Karpas-422 (cell line): ENCODE measurements around the gene FAT1. TPM values are rescaled to one million over a fixed set of nuclear protein-coding genes. Genes with fewer than 3 reads are reported as not detected.

Experiments
- DNase-seq: peaks from one replicate; pipeline ENCODE4 v3.0.0-alpha.2; 2015
- H2AFZ ChIP-seq: fragments of 200-600 bp; sonication (generic); 2 replicates; pipeline ENCODE4 v1.6.1; 2014; ENCODE audit warnings: antibody characterized with exemption, low read length, mixed read lengths
- H3K27ac ChIP-seq: fragments of 200-600 bp; sonication (generic); 2 replicates; pipeline ENCODE4 v1.5.1; 2014; ENCODE audit warnings: mild to moderate bottlenecking, low read length, moderate library complexity
- H3K27me3 ChIP-seq: fragments of 200-600 bp; sonication (generic); 2 replicates; pipeline ENCODE4 v1.6.1; 2014; ENCODE audit warnings: low read length, mixed read lengths
- H3K36me3 ChIP-seq: fragments of 200-600 bp; sonication (generic); 2 replicates; pipeline ENCODE4 v1.6.1; 2014; ENCODE audit warnings: low read length, mixed read lengths; ENCODE audit not compliant: insufficient read depth
- H3K4me1 ChIP-seq: fragments of 200-600 bp; sonication (generic); 2 replicates; pipeline ENCODE4 v1.6.1; 2014; ENCODE audit warnings: mild to moderate bottlenecking, low read length, mixed read lengths
- H3K4me2 ChIP-seq: fragments of 200-600 bp; sonication (generic); 2 replicates; pipeline ENCODE4 v1.6.1; 2014; ENCODE audit warnings: low read length, low read depth, mild to moderate bottlenecking; ENCODE audit not compliant: poor library complexity, severe bottlenecking
- H3K4me3 ChIP-seq: fragments of 200-600 bp; sonication (generic); 2 replicates; pipeline ENCODE4 v1.5.1; 2014; ENCODE audit warnings: mild to moderate bottlenecking, antibody characterized with exemption, low read length, mixed read lengths
- H3K79me2 ChIP-seq: fragments of 200-600 bp; sonication (generic); 2 replicates; pipeline ENCODE4 v1.6.1; 2014; ENCODE audit warnings: mild to moderate bottlenecking, low read length, mixed read lengths
- H3K9ac ChIP-seq: fragments of 200-600 bp; sonication (generic); 2 replicates; pipeline ENCODE4 v1.6.0; 2014; ENCODE audit warnings: low read length
- H3K9me2 ChIP-seq: fragments of 200-600 bp; sonication (generic), shearing (Covaris generic); replicated peaks from 2 replicates; pipeline ENCODE4 v1.6.0; 2014; ENCODE audit warnings: mild to moderate bottlenecking, low read length, moderate library complexity; ENCODE audit not compliant: insufficient read depth
- H3K9me3 ChIP-seq: fragments of 300-700, 200-600 bp; sonication (generic); 2 replicates; pipeline ENCODE4 v1.6.1; 2014; ENCODE audit warnings: low read length, mixed read lengths
- H4K20me1 ChIP-seq: fragments of 200-600 bp; sonication (generic); 2 replicates; pipeline ENCODE4 v1.6.1; 2014; ENCODE audit warnings: mild to moderate bottlenecking, antibody characterized with exemption, low read length, low read depth; ENCODE audit not compliant: insufficient read depth
- total RNA-seq: library from RNA; depleted of rRNA; stranded (reverse); fragments of >200 nt; shearing (Covaris generic); gene quantifications from 2 replicates; pipeline ENCODE4 v1.2.3, GENCODE V29; 2014; ENCODE audit warnings: low replicate concordance

The FAT1 gene
- total RNA-seq, 1 experiment from 2014 or later = 0.15 TPM

GRCh38 chr4:186685767-186686183 is 37.9 kb downstream of the FAT1 start:
- Histone ChIP-seq H3K4me2 (no peak overlapping the region), H3K9ac (no peak overlapping the region), H3K9me3 (no peaks in the 10 kb centered on the region), H3K27ac (no peak overlapping the region), H2AFZ (no peak overlapping the region), H3K79me2 (no peaks in the 10 kb centered on the region), H3K27me3 (no peaks in the 10 kb centered on the region), H4K20me1 (no peaks in the 10 kb centered on the region), H3K4me3 (no peak overlapping the region), H3K4me1 (no peaks in the 10 kb centered on the region), H3K9me2 (no peaks in the 10 kb centered on the region), H3K36me3 (no peaks in the 10 kb centered on the region)
- DNase-seq = no peak

- H3K9ac ChIP-seq = no peak overlapping the region
- no peak for DNase-seq
- H3K4me2 ChIP-seq = no peak overlapping the region
- no peak overlapping the region for H2AFZ ChIP-seq
- no peaks in the 10 kb centered on the region for H3K36me3 ChIP-seq
- H3K9me3 ChIP-seq = no peaks in the 10 kb centered on the region
- H3K79me2 ChIP-seq = no peaks in the 10 kb centered on the region
- H3K9me2 ChIP-seq = no peaks in the 10 kb centered on the region
- H4K20me1 ChIP-seq = no peaks in the 10 kb centered on the region
- H3K4me3 ChIP-seq = no peak overlapping the region
- H3K27ac ChIP-seq = no peak overlapping the region
- no peaks in the 10 kb centered on the region for H3K27me3 ChIP-seq
- H3K4me1 ChIP-seq = no peaks in the 10 kb centered on the region
Observed at GRCh38 chr4:186684889-186685309, 38.8 kb downstream of the FAT1 start.

GRCh38 chr4:186684220-186684619 is 39.4 kb downstream of the FAT1 start:
- Histone ChIP-seq H3K4me3 (no peak overlapping the region), H3K9me3 (no peaks in the 10 kb centered on the region), H3K27me3 (no peaks in the 10 kb centered on the region), H3K4me1 (no peaks in the 10 kb centered on the region), H3K9me2 (no peaks in the 10 kb centered on the region), H2AFZ (no peak overlapping the region), H3K27ac (no peak overlapping the region), H3K4me2 (no peak overlapping the region), H3K79me2 (no peaks in the 10 kb centered on the region), H3K36me3 (no peaks in the 10 kb centered on the region), H4K20me1 (no peaks in the 10 kb centered on the region), H3K9ac (no peak overlapping the region)
- DNase-seq = no peak

GRCh38 chr4:186680641-186681040 is 43.0 kb downstream of the FAT1 start:
- Histone ChIP-seq H3K4me2 (no peak overlapping the region), H3K9me3 (no peaks in the 10 kb centered on the region), H3K27me3 (no peaks in the 10 kb centered on the region), H4K20me1 (no peaks in the 10 kb centered on the region), H3K9ac (no peak overlapping the region), H3K79me2 (no peaks in the 10 kb centered on the region), H3K27ac (no peak overlapping the region), H3K4me3 (no peak overlapping the region), H2AFZ (no peak overlapping the region), H3K9me2 (no peaks in the 10 kb centered on the region), H3K4me1 (no peaks in the 10 kb centered on the region), H3K36me3 (no peaks in the 10 kb centered on the region)
- no peak for DNase-seq

GRCh38 chr4:186676531-186677161 is 47.0 kb downstream of the FAT1 start:
- H4K20me1 ChIP-seq = no peaks in the 10 kb centered on the region
- no peak overlapping the region for H3K27ac ChIP-seq
- no peaks in the 10 kb centered on the region for H3K79me2 ChIP-seq
- H3K9ac ChIP-seq = no peak overlapping the region
- no peaks in the 10 kb centered on the region for H3K36me3 ChIP-seq
- no peaks in the 10 kb centered on the region for H3K27me3 ChIP-seq
- no peaks in the 10 kb centered on the region for H3K9me3 ChIP-seq
- no peaks in the 10 kb centered on the region for H3K4me1 ChIP-seq
- H3K4me2 ChIP-seq = no peak overlapping the region
- DNase-seq = no peak
- no peak overlapping the region for H2AFZ ChIP-seq
- H3K4me3 ChIP-seq = no peak overlapping the region
- H3K9me2 ChIP-seq = no peaks in the 10 kb centered on the region

- Histone ChIP-seq H3K4me3 (no peak overlapping the region), H3K9me2 (no peaks in the 10 kb centered on the region), H3K27me3 (no peaks in the 10 kb centered on the region), H3K27ac (no peak overlapping the region), H3K36me3 (no peaks in the 10 kb centered on the region), H3K9ac (no peak overlapping the region), H3K4me2 (no peak overlapping the region), H2AFZ (no peak overlapping the region), H3K79me2 (no peaks in the 10 kb centered on the region), H3K4me1 (no peaks in the 10 kb centered on the region), H4K20me1 (no peaks in the 10 kb centered on the region), H3K9me3 (no peaks in the 10 kb centered on the region)
- DNase-seq = no peak
Observed at GRCh38 chr4:186669735-186670134, 53.9 kb downstream of the FAT1 start.

- H3K27ac ChIP-seq = no peak overlapping the region
- H3K36me3 ChIP-seq = no peaks in the 10 kb centered on the region
- no peaks in the 10 kb centered on the region for H3K9me3 ChIP-seq
- H3K4me1 ChIP-seq = no peaks in the 10 kb centered on the region
- H4K20me1 ChIP-seq = no peaks in the 10 kb centered on the region
- H3K9me2 ChIP-seq = no peaks in the 10 kb centered on the region
- peak; percentile 47 for DNase-seq
- no peak overlapping the region for H3K4me2 ChIP-seq
- no peak overlapping the region for H3K4me3 ChIP-seq
- no peaks in the 10 kb centered on the region for H3K27me3 ChIP-seq
- H3K9ac ChIP-seq = no peak overlapping the region
- no peaks in the 10 kb centered on the region for H3K79me2 ChIP-seq
- H2AFZ ChIP-seq = no peak overlapping the region
Observed at GRCh38 chr4:186669159-186669731, 54.4 kb downstream of the FAT1 start.

- H3K4me2 ChIP-seq = no peak overlapping the region
- no peaks in the 10 kb centered on the region for H3K9me3 ChIP-seq
- no peaks in the 10 kb centered on the region for H4K20me1 ChIP-seq
- H3K9ac ChIP-seq = no peak overlapping the region
- no peak overlapping the region for H2AFZ ChIP-seq
- no peaks in the 10 kb centered on the region for H3K27me3 ChIP-seq
- H3K79me2 ChIP-seq = no peaks in the 10 kb centered on the region
- no peak overlapping the region for H3K27ac ChIP-seq
- H3K4me1 ChIP-seq = no peaks in the 10 kb centered on the region
- DNase-seq = no peak
- no peaks in the 10 kb centered on the region for H3K36me3 ChIP-seq
- no peaks in the 10 kb centered on the region for H3K9me2 ChIP-seq
- H3K4me3 ChIP-seq = no peak overlapping the region
Observed at GRCh38 chr4:186666750-186667149, 56.9 kb downstream of the FAT1 start.
